Esophagus squamous epithelium (tissue), 4 donors: ENCODE data around the gene SLC37A3.

Experiments
- POLR2A ChIP-seq, 4 donors: fragments of 450-650 bp; IDR thresholded peaks; one replicate each; pipeline ENCODE4 v1.6.1; 2017; ENCODE audit warnings: antibody characterized with exemption in 4 of 4, mild to moderate bottlenecking in 4 of 4, moderate library complexity in 3 of 4
- TF ChIP-seq, protein P1 (sequence below), 6 experiments: fragments of 450-650 bp in 4 of 6; fragments of 200-600 bp in 2 of 6; sonication (generic) in 2 of 6; IDR thresholded peaks; one replicate each; pipeline ENCODE4 v1.5.1; 2016 to 2019; ENCODE audit warnings: antibody characterized with exemption in 6 of 6, mild to moderate bottlenecking in 4 of 6, moderate library complexity in 4 of 6

DNA sequence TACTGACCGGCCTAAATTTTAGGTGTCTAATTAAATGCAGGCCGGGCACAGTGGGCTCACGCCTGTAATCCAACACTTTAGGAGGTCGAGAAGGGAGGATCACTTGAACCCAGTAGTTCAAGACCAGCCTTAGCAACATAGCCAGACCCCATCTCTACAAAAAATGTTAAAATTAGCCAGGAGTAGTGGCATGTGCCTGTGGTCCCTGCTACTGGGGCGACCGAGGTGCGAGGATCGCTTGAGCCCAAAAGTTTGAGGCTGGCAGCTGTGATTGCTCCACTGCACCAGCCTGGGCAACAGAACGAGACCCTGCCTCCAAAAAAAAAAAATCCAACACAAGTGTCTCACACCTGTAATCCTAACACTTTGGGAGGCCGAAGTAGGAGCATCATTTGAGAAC is 491 bp upstream of the SLC37A3 start:
- TF ChIP-seq, protein P1, sequence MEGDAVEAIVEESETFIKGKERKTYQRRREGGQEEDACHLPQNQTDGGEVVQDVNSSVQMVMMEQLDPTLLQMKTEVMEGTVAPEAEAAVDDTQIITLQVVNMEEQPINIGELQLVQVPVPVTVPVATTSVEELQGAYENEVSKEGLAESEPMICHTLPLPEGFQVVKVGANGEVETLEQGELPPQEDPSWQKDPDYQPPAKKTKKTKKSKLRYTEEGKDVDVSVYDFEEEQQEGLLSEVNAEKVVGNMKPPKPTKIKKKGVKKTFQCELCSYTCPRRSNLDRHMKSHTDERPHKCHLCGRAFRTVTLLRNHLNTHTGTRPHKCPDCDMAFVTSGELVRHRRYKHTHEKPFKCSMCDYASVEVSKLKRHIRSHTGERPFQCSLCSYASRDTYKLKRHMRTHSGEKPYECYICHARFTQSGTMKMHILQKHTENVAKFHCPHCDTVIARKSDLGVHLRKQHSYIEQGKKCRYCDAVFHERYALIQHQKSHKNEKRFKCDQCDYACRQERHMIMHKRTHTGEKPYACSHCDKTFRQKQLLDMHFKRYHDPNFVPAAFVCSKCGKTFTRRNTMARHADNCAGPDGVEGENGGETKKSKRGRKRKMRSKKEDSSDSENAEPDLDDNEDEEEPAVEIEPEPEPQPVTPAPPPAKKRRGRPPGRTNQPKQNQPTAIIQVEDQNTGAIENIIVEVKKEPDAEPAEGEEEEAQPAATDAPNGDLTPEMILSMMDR (IDR thresholded peaks at IDR 0.05), result no peak
- no peak for TF ChIP-seq POLR2A (IDR thresholded peaks at IDR 0.05)
